ENCODE measurements around the gene PSMC2.

DNA sequence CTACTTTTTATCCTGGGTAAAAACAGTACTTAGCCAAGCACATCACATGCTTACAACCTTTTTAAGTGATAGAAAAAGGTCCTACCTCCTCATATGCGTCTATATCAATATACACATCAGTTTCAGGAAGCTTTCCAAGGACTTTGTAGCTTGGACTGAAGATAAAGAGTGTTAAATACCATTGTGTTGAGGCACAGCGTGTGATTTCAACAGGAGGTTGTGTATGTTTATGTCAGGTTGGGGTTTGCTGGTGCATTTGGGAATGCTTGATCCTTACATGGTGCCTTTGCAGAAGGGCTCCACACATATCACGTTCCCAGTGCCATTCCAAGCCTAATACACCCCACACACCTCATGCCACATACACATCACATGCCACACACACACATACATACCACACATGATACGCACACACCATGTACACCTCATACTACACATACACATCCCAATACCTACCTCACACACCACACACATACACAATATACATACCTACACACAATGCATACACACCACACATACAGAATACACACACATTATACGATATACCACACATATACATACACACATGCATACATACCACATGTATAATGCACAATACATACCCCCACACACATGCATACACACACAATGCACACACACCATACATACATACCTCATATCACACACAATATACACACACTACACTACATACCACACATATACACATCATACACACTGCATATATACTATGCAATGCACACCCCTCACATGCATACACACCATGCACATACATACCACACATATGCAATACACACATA is 33.1 kb downstream of the PSMC2 start:
- TF ChIP-seq EZH2phosphoT487 (IDR thresholded peaks at IDR 0.05; ENCODE audit: borderline replicate concordance) = no peak
- TF ChIP-seq, protein P1, sequence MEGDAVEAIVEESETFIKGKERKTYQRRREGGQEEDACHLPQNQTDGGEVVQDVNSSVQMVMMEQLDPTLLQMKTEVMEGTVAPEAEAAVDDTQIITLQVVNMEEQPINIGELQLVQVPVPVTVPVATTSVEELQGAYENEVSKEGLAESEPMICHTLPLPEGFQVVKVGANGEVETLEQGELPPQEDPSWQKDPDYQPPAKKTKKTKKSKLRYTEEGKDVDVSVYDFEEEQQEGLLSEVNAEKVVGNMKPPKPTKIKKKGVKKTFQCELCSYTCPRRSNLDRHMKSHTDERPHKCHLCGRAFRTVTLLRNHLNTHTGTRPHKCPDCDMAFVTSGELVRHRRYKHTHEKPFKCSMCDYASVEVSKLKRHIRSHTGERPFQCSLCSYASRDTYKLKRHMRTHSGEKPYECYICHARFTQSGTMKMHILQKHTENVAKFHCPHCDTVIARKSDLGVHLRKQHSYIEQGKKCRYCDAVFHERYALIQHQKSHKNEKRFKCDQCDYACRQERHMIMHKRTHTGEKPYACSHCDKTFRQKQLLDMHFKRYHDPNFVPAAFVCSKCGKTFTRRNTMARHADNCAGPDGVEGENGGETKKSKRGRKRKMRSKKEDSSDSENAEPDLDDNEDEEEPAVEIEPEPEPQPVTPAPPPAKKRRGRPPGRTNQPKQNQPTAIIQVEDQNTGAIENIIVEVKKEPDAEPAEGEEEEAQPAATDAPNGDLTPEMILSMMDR (conservative IDR thresholded peaks at IDR 0.05; ENCODE audit: low read length) = no peak
